H1 (cell line): ENCODE measurements around the gene NUBP2.

ENCODE experiments used
- CBX8 ChIP-seq: fragments of 300-800, 300-1000 bp; sonication (generic); IDR thresholded peaks from 2 replicates; pipeline ENCODE4 v1.7.1; 2016; ENCODE audit warnings: low read depth, low read length, borderline replicate concordance
- EZH2 ChIP-seq: fragments of 200-600 bp; sonication (generic); IDR thresholded peaks from 2 replicates; pipeline ENCODE4 v1.7.1; 2012; ENCODE audit warnings: low read depth, mild to moderate bottlenecking, moderate library complexity, low read length, inconsistent platforms; ENCODE audit not compliant: severe bottlenecking
- JUND ChIP-seq: IDR thresholded peaks from 2 replicates; pipeline ENCODE4 v1.6.1; 2011; ENCODE audit warnings: mild to moderate bottlenecking, improper control_type of control experiment, low read length
- POLR2A ChIP-seq, 2 experiments: IDR thresholded peaks; 1 replicate in 1 of 2; 2 replicates in 1 of 2; pipeline ENCODE4 v1.6.1; 2011; ENCODE audit warnings: low read depth in 2 of 2, low read length in 2 of 2, mild to moderate bottlenecking in 2 of 2; ENCODE audit errors: control extremely low read depth in 1 of 2
- POLR2AphosphoS5 ChIP-seq: IDR thresholded peaks from 2 replicates; pipeline ENCODE4 v1.6.1; 2011; ENCODE audit warnings: low read depth, low read length
- RFX5 ChIP-seq: IDR thresholded peaks from 2 replicates; pipeline ENCODE4 v1.6.1; 2011; ENCODE audit warnings: low read depth, low read length, improper control_type of control experiment, borderline replicate concordance
- SP4 ChIP-seq: IDR thresholded peaks from 2 replicates; pipeline ENCODE4 v1.6.1; 2012; ENCODE audit warnings: low read length, inconsistent platforms
- TAF1 ChIP-seq: IDR thresholded peaks from 2 replicates; pipeline ENCODE4 v1.6.1; 2011; ENCODE audit warnings: mild to moderate bottlenecking, low read depth, low read length
- YY1 ChIP-seq: IDR thresholded peaks from 2 replicates; pipeline ENCODE4 v1.6.1; 2011; ENCODE audit warnings: low read depth, mild to moderate bottlenecking, low read length
- TF ChIP-seq, protein P1 (sequence below), 3 experiments: IDR thresholded peaks; 1 replicate in 2 of 3; 2 replicates in 1 of 3; pipeline versions ENCODE4 v1.5.1 to v1.6.1; 2011; ENCODE audit warnings: low read length in 3 of 3, mild to moderate bottlenecking in 3 of 3, inconsistent platforms in 2 of 3, low read depth in 1 of 3, moderate library complexity in 1 of 3; ENCODE audit not compliant: insufficient read depth in 1 of 3; ENCODE audit errors: control extremely low read depth in 1 of 3
- TF ChIP-seq, protein P2 (sequence below): IDR thresholded peaks from 2 replicates; pipeline ENCODE4 v1.6.1; 2011; ENCODE audit warnings: low read length, improper control_type of control experiment
- TF ChIP-seq, protein P3 (sequence below): IDR thresholded peaks from 2 replicates; pipeline ENCODE4 v1.6.1; 2012; ENCODE audit warnings: low read length, inconsistent platforms

DNA sequence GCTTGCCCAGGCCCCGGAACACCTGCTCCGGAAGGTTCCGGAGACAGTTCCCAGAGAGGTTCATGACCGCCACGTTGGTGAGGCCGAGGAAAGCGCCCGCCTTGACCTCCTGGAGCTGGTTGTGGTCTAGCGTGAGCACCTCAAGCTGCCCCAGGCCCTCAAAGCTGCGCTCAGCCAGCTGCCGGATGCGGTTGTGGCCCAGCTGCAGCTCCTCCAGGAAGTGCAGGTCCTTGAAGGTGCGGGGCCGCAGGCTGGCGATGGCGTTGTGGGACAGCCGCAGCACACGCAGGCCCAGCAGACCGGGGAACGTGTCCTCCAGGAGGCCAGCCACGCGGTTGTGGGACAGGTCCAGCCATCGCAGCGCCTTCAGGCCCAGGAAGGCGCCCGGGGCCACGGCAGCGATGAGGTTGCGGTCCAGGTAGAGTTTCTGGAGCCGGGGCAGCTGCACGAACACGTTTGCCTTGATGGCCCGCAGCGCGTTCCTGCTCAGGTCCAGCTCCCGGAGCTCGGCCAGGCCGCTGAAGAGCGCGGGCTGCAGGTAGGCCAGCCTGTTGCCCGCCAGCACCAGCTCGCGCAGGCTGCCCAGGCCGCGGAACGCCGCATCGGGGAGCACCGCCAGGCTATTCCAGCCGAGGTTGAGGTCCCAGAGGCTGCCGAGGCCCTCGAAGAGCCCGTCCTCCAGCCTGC, 8.6 kb downstream of the NUBP2 start:
- TF ChIP-seq POLR2AphosphoS5 (no peak), SP4 (no peak), POLR2A (IDR thresholded peaks at IDR 0.05; ENCODE audit: control extremely low read depth in 1 of 2, low read depth in 2 of 2, low read length in 2 of 2) (no peak), YY1 (no peak), JUND (no peak), EZH2 (no peak), CBX8 (no peak), TAF1 (no peak), RFX5 (no peak)
- TF ChIP-seq, protein P1, sequence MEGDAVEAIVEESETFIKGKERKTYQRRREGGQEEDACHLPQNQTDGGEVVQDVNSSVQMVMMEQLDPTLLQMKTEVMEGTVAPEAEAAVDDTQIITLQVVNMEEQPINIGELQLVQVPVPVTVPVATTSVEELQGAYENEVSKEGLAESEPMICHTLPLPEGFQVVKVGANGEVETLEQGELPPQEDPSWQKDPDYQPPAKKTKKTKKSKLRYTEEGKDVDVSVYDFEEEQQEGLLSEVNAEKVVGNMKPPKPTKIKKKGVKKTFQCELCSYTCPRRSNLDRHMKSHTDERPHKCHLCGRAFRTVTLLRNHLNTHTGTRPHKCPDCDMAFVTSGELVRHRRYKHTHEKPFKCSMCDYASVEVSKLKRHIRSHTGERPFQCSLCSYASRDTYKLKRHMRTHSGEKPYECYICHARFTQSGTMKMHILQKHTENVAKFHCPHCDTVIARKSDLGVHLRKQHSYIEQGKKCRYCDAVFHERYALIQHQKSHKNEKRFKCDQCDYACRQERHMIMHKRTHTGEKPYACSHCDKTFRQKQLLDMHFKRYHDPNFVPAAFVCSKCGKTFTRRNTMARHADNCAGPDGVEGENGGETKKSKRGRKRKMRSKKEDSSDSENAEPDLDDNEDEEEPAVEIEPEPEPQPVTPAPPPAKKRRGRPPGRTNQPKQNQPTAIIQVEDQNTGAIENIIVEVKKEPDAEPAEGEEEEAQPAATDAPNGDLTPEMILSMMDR (IDR thresholded peaks at IDR 0.05; ENCODE audit: control extremely low read depth in 1 of 3, insufficient read depth in 1 of 3, low read depth in 1 of 3, low read length in 3 of 3), result no peak
- TF ChIP-seq, protein P2, sequence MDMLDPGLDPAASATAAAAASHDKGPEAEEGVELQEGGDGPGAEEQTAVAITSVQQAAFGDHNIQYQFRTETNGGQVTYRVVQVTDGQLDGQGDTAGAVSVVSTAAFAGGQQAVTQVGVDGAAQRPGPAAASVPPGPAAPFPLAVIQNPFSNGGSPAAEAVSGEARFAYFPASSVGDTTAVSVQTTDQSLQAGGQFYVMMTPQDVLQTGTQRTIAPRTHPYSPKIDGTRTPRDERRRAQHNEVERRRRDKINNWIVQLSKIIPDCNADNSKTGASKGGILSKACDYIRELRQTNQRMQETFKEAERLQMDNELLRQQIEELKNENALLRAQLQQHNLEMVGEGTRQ, result no peak
- TF ChIP-seq, protein P3, sequence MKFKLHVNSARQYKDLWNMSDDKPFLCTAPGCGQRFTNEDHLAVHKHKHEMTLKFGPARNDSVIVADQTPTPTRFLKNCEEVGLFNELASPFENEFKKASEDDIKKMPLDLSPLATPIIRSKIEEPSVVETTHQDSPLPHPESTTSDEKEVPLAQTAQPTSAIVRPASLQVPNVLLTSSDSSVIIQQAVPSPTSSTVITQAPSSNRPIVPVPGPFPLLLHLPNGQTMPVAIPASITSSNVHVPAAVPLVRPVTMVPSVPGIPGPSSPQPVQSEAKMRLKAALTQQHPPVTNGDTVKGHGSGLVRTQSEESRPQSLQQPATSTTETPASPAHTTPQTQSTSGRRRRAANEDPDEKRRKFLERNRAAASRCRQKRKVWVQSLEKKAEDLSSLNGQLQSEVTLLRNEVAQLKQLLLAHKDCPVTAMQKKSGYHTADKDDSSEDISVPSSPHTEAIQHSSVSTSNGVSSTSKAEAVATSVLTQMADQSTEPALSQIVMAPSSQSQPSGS, result no peak
